HepG2 (cell line): ENCODE measurements around the gene USP36. TPM values are rescaled to one million over a fixed set of nuclear protein-coding genes. Genes with fewer than 3 reads are reported as not detected.

ENCODE experiments used
- ATF2 ChIP-seq: sonication (generic); formaldehyde crosslinking; IDR thresholded peaks from 2 replicates; pipeline ENCODE4 v1.4.0; 2020; ENCODE audit warnings: missing genetic modification reagents
- ATF7 ChIP-seq, 2 experiments: fragments of 450-650 bp in 1 of 2; sonication (generic) in 1 of 2; formaldehyde crosslinking in 1 of 2; IDR thresholded peaks; 2 replicates each; pipeline versions ENCODE4 v1.4.0 to v1.6.1; 2016 to 2020; ENCODE audit warnings: antibody characterized with exemption in 1 of 2, mild to moderate bottlenecking in 1 of 2, missing genetic modification reagents in 1 of 2
- GABPA ChIP-seq, 2 experiments: IDR thresholded peaks; 2 replicates each; pipeline ENCODE4 v1.6.1; 2011 to 2016; ENCODE audit warnings: low read depth in 2 of 2, low read length in 1 of 2, missing biosample characterization in 1 of 2, missing genetic modification characterization in 1 of 2
- HMGA1 ChIP-seq: sonication (generic); formaldehyde crosslinking; conservative IDR thresholded peaks from 2 replicates; pipeline ENCODE4 v1.4.0; 2020; ENCODE audit warnings: missing genetic modification reagents
- JDP2 ChIP-seq: sonication (generic); formaldehyde crosslinking; IDR thresholded peaks from 2 replicates; pipeline ENCODE4 v1.8.1; 2022; ENCODE audit warnings: missing genetic modification reagents, borderline replicate concordance
- MAFF ChIP-seq: IDR thresholded peaks from 2 replicates; pipeline ENCODE4 v1.6.1; 2011; ENCODE audit warnings: low read depth, low read length, improper control_type of control experiment
- SALL1 ChIP-seq: sonication (generic); formaldehyde crosslinking; IDR thresholded peaks from 2 replicates; pipeline ENCODE4 v1.8.0; 2022; ENCODE audit warnings: mild to moderate bottlenecking, missing genetic modification reagents
- SNRNP70 ChIP-seq: fragments of 200-400 bp; formaldehyde crosslinking; IDR thresholded peaks from 2 replicates; pipeline ENCODE4 v1.6.1; 2017; ENCODE audit warnings: mild to moderate bottlenecking, low read depth, low read length, moderate library complexity
- TCF7 ChIP-seq: sonication (generic); IDR thresholded peaks from 2 replicates; pipeline ENCODE4 v1.6.1; 2016; ENCODE audit warnings: antibody characterized with exemption, low read depth
- TFDP1 ChIP-seq: IDR thresholded peaks from 2 replicates; pipeline ENCODE4 v1.6.1; 2016; ENCODE audit warnings: missing compliant biosample characterization, missing genetic modification reagents, borderline replicate concordance
- THAP11 ChIP-seq: IDR thresholded peaks from 2 replicates; pipeline ENCODE4 v1.6.1; 2016; ENCODE audit warnings: missing biosample characterization, missing genetic modification reagents
- THYN1 ChIP-seq: sonication (generic); formaldehyde crosslinking; IDR thresholded peaks from 2 replicates; pipeline ENCODE4 v1.8.1; 2023; ENCODE audit warnings: low read depth, mild to moderate bottlenecking, moderate library complexity, missing genetic modification reagents, borderline replicate concordance
- ZC3H13 ChIP-seq: sonication (generic); formaldehyde crosslinking; IDR thresholded peaks from 2 replicates; pipeline ENCODE4 v1.8.1; 2023; ENCODE audit warnings: mild to moderate bottlenecking, missing genetic modification reagents, moderate library complexity
- ZNF225 ChIP-seq: sonication (generic); formaldehyde crosslinking; IDR thresholded peaks from 2 replicates; pipeline ENCODE4 v1.4.0; 2020; ENCODE audit warnings: mild to moderate bottlenecking, missing genetic modification reagents
- ZNF329 ChIP-seq: sonication (generic); formaldehyde crosslinking; IDR thresholded peaks from 2 replicates; pipeline ENCODE4 v1.9.0; 2021; ENCODE audit warnings: low read depth, mild to moderate bottlenecking, missing genetic modification reagents
- ZNF468 ChIP-seq: sonication (generic); formaldehyde crosslinking; IDR thresholded peaks from 2 replicates; pipeline ENCODE4 v1.8.0; 2022; ENCODE audit warnings: mild to moderate bottlenecking, moderate library complexity, missing genetic modification reagents
- ZNF512B ChIP-seq: sonication (generic); formaldehyde crosslinking; IDR thresholded peaks from 2 replicates; pipeline ENCODE4 v1.5.1; 2020; ENCODE audit warnings: missing genetic modification reagents, mild to moderate bottlenecking, borderline replicate concordance
- ZNF598 ChIP-seq: sonication (generic); formaldehyde crosslinking; IDR thresholded peaks from 2 replicates; pipeline ENCODE4 v1.5.1; 2020; ENCODE audit warnings: mild to moderate bottlenecking, missing genetic modification reagents, borderline replicate concordance
- ZNF660 ChIP-seq: sonication (generic); formaldehyde crosslinking; IDR thresholded peaks from 2 replicates; pipeline ENCODE4 v1.5.1; 2020; ENCODE audit warnings: mild to moderate bottlenecking, low read depth, missing genetic modification reagents, borderline replicate concordance
- ZNF792 ChIP-seq: IDR thresholded peaks from 2 replicates; pipeline ENCODE4 v1.6.1; 2016
- polyA plus RNA-seq, 8 experiments: library from polyadenylated mRNA; depleted of rRNA in 3 of 8; stranded (reverse) in 7 of 8; unstranded in 1 of 8; fragments of >200 nt; fragmentation: Illumina TruSeq in 4 of 8; extraction: Trizol in 4 of 8; gene quantifications; 2 replicates each; pipeline versions ENCODE4 v1.2.1 to v1.2.3, GENCODE V29; 2011 to 2016; ENCODE audit warnings: low read depth in 4 of 8, missing spikeins in 1 of 8, mixed read lengths in 1 of 8; ENCODE audit not compliant: insufficient read depth in 1 of 8
- total RNA-seq, 5 experiments: library from RNA; depleted of rRNA; stranded (reverse); fragments of >200 nt; fragmentation: Illumina TruSeq; extraction: Trizol; gene quantifications; 2 replicates each; pipeline ENCODE4 v1.2.3, GENCODE V29; 2016; ENCODE audit warnings: low read depth in 1 of 5
- TF ChIP-seq, protein P1 (sequence below): sonication (generic); formaldehyde crosslinking; IDR thresholded peaks from 2 replicates; pipeline ENCODE4 v1.8.1; 2023; ENCODE audit warnings: mild to moderate bottlenecking, missing genetic modification reagents

Gene USP36
- total and polyA plus RNA-seq, 2 of the 13 experiments (the other 11 are each of a cell fraction or from before 2014, with no cell fraction given) = 29.6 to 45.9 TPM

GRCh38 chr17:78748730-78749317 lies 91.8 kb downstream of the USP36 start (continued):
- TF ChIP-seq ZNF792 (peak; percentile 54; the same call in 1 of the 2 replicates), SALL1 (CRISPR knock-in tag) (peak; percentile 98), HMGA1 (CRISPR knock-in tag) (no peak), JDP2 (CRISPR knock-in tag) (no peak), THYN1 (CRISPR knock-in tag) (no peak), ZNF660 (CRISPR knock-in tag) (no peak), MAFF (no peak), ZNF329 (CRISPR knock-in tag) (0 out of 2 replicates have a peak, but pooled peaks have one; percentile 33), ZNF225 (peak; percentile 56; the same call in 1 of the 2 replicates), ZNF512B (CRISPR knock-in tag) (no peak), ATF7 (IDR thresholded peaks at IDR 0.05) (no peak), ATF7 (CRISPR knock-in tag; IDR thresholded peaks at IDR 0.05) (no peak), GABPA (IDR thresholded peaks at IDR 0.05; ENCODE audit: low read depth, low read length) (no peak), GABPA (CRISPR knock-in tag; IDR thresholded peaks at IDR 0.05; ENCODE audit: low read depth) (no peak; the same call in none of the 2 replicates), TFDP1 (peak; percentile 65; the same call in 1 of the 2 replicates), ZNF598 (CRISPR knock-in tag) (0 out of 2 replicates have a peak, but pooled peaks have one; percentile 55), SNRNP70 (no peak), ZC3H13 (no peak), TCF7 (peak; percentile 41; the same call in 1 of the 2 replicates), ZNF468 (CRISPR knock-in tag) (no peak), THAP11 (CRISPR knock-in tag) (peak; percentile 27; the same call in 1 of the 2 replicates), ATF2 (CRISPR knock-in tag) (peak; percentile 62; the same call in 1 of the 2 replicates)
- TF ChIP-seq, protein P1, sequence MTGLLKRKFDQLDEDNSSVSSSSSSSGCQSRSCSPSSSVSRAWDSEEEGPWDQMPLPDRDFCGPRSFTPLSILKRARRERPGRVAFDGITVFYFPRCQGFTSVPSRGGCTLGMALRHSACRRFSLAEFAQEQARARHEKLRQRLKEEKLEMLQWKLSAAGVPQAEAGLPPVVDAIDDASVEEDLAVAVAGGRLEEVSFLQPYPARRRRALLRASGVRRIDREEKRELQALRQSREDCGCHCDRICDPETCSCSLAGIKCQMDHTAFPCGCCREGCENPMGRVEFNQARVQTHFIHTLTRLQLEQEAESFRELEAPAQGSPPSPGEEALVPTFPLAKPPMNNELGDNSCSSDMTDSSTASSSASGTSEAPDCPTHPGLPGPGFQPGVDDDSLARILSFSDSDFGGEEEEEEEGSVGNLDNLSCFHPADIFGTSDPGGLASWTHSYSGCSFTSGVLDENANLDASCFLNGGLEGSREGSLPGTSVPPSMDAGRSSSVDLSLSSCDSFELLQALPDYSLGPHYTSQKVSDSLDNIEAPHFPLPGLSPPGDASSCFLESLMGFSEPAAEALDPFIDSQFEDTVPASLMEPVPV (CRISPR knock-in tag) = 0 out of 2 replicates have a peak, but pooled peaks have one; percentile 64
